DOHH2 (cell line): ENCODE data around the gene ACVR2A.

Experiments
- H3F3A ChIP-seq: fragments of 200-600 bp; sonication (generic), shearing (Covaris generic); 2 replicates; pipeline ENCODE4 v1.6.0; 2016; ENCODE audit warnings: antibody characterized with exemption, mild to moderate bottlenecking; ENCODE audit not compliant: control insufficient read depth, insufficient read depth
- H3K27ac ChIP-seq: fragments of 200-600 bp; sonication (generic); 2 replicates; pipeline ENCODE4 v1.5.1; 2014; ENCODE audit warnings: low read depth, mild to moderate bottlenecking, low read length, moderate library complexity
- H3K27me3 ChIP-seq: fragments of 200-600 bp; sonication (generic); 2 replicates; pipeline ENCODE4 v1.6.1; 2014; ENCODE audit warnings: mild to moderate bottlenecking, low read length, mixed read lengths; ENCODE audit not compliant: control insufficient read depth
- H3K36me3 ChIP-seq: fragments of 200-600 bp; sonication (generic); 2 replicates; pipeline ENCODE4 v1.6.1; 2014; ENCODE audit warnings: mild to moderate bottlenecking, low read length, moderate library complexity, mixed read lengths; ENCODE audit not compliant: control insufficient read depth
- H3K4me1 ChIP-seq: fragments of 200-600 bp; sonication (generic); 2 replicates; pipeline ENCODE4 v1.6.1; 2014; ENCODE audit warnings: mild to moderate bottlenecking, low read length, mixed read lengths; ENCODE audit not compliant: control insufficient read depth
- H3K4me2 ChIP-seq: fragments of 200-600 bp; sonication (generic); 2 replicates; pipeline ENCODE4 v1.6.0; 2014; ENCODE audit warnings: mild to moderate bottlenecking, low read length, moderate library complexity
- H3K4me3 ChIP-seq: fragments of 200-600 bp; sonication (generic); 2 replicates; pipeline ENCODE4 v1.5.1; 2014; ENCODE audit warnings: mild to moderate bottlenecking, low read length, mixed read lengths
- H3K79me2 ChIP-seq: fragments of 200-600 bp; sonication (generic); 2 replicates; pipeline ENCODE4 v1.6.1; 2014; ENCODE audit warnings: mild to moderate bottlenecking, low read length, mixed read lengths; ENCODE audit not compliant: control insufficient read depth
- H3K9me2 ChIP-seq: fragments of 200-600 bp; sonication (generic); replicated peaks from 2 replicates; pipeline ENCODE4 v1.6.1; 2014; ENCODE audit warnings: mild to moderate bottlenecking, low read length, mixed read lengths; ENCODE audit not compliant: control insufficient read depth
- H3K9me3 ChIP-seq: fragments of 200-600 bp; sonication (generic); 2 replicates; pipeline ENCODE4 v1.6.1; 2014; ENCODE audit warnings: antibody characterized with exemption, low read length, mixed read lengths; ENCODE audit not compliant: control insufficient read depth, insufficient read depth
- H4K20me1 ChIP-seq: fragments of 200-600 bp; sonication (generic); 2 replicates; pipeline ENCODE4 v1.6.0; 2014; ENCODE audit warnings: low read depth, mild to moderate bottlenecking, antibody characterized with exemption, low read length, moderate library complexity; ENCODE audit not compliant: control insufficient read depth, insufficient read depth
- CTCF ChIP-seq: fragments of 200-600 bp; sonication (generic); IDR thresholded peaks from one replicate; pipeline ENCODE4 v1.5.1; 2014; ENCODE audit warnings: antibody characterized with exemption, mild to moderate bottlenecking, low read depth, low read length; ENCODE audit not compliant: poor library complexity, severe bottlenecking
- EZH2phosphoT487 ChIP-seq: fragments of 200-600 bp; sonication (generic); IDR thresholded peaks from 2 replicates; pipeline ENCODE4 v1.6.1; 2017; ENCODE audit warnings: borderline replicate concordance, mild to moderate bottlenecking, antibody characterized with exemption, low read length, moderate library complexity, mixed read lengths

The ACVR2A gene

GRCh38 chr2:147937744-147938349 is 93.0 kb downstream of the ACVR2A start:
- H3K4me2 ChIP-seq, result no peak overlapping the region
- no peaks in the 10 kb centered on the region for H3K79me2 ChIP-seq
- H3K9me3 ChIP-seq, result no peaks in the 10 kb centered on the region
- H3K27ac ChIP-seq, result no peak overlapping the region
- peaks cover 18% of the 10 kb centered on the region for H3K36me3 ChIP-seq
- no peak overlapping the region for H3K4me3 ChIP-seq
- H4K20me1 ChIP-seq, result no peaks in the 10 kb centered on the region
- H3K9me2 ChIP-seq, result no peaks in the 10 kb centered on the region
- H3K4me1 ChIP-seq, result no peaks in the 10 kb centered on the region
- H3K27me3 ChIP-seq, result no peaks in the 10 kb centered on the region
- TF ChIP-seq EZH2phosphoT487, result no peak
- peak; percentile 66 for TF ChIP-seq CTCF
- no peaks in the 10 kb centered on the region for H3F3A ChIP-seq

GRCh38 chr2:147939313-147939712 is 94.5 kb downstream of the ACVR2A start:
- H3K9me2 ChIP-seq, result no peaks in the 10 kb centered on the region
- H3K4me3 ChIP-seq, result no peak overlapping the region
- no peak overlapping the region for H3K27ac ChIP-seq
- no peaks in the 10 kb centered on the region for H3K4me1 ChIP-seq
- no peak overlapping the region for H3K4me2 ChIP-seq
- H4K20me1 ChIP-seq, result no peaks in the 10 kb centered on the region
- H3K9me3 ChIP-seq, result no peaks in the 10 kb centered on the region
- TF ChIP-seq EZH2phosphoT487 (no peak), CTCF (no peak)
- peaks cover 18% of the 10 kb centered on the region for H3K36me3 ChIP-seq
- H3F3A ChIP-seq, result no peaks in the 10 kb centered on the region
- no peaks in the 10 kb centered on the region for H3K27me3 ChIP-seq
- no peaks in the 10 kb centered on the region for H3K79me2 ChIP-seq

DNA sequence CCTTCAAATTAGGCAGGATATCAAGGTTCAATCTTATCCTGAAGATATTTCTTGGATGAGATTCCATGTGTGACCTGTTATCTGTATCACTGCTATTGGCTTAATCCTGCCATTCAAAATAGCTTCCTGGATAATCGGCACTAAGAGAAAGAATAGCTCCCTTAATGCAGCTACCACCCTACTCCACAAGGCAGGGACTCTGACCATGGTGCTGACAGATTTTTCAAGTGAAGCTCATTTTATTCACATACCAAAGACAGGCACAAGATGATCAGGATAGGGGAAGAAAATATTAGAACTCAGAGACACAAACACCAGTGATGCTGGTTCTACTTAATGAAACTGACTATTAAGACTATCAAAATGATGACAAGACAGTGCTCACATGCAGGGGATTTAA is 100.8 kb downstream of the ACVR2A start:
- Histone ChIP-seq H4K20me1 (no peaks in the 10 kb centered on the region), H3K9me2 (no peaks in the 10 kb centered on the region), H3K4me3 (no peak overlapping the region), H3K79me2 (no peaks in the 10 kb centered on the region), H3K27me3 (no peaks in the 10 kb centered on the region), H3K9me3 (no peaks in the 10 kb centered on the region), H3F3A (no peaks in the 10 kb centered on the region), H3K36me3 (no peaks in the 10 kb centered on the region), H3K27ac (no peak overlapping the region), H3K4me1 (no peaks in the 10 kb centered on the region), H3K4me2 (no peak overlapping the region)
- TF ChIP-seq CTCF (no peak), EZH2phosphoT487 (no peak)

GRCh38 chr2:147952118-147952517 is 107.3 kb downstream of the ACVR2A start:
- H3K27ac ChIP-seq, result no peak overlapping the region
- no peaks in the 10 kb centered on the region for H3K9me2 ChIP-seq
- TF ChIP-seq EZH2phosphoT487, result no peak
- no peak for TF ChIP-seq CTCF

More at GRCh38 chr2:147952118-147952517, 107.3 kb downstream of the ACVR2A start:
- H3K9me3 ChIP-seq, result no peaks in the 10 kb centered on the region
- no peaks in the 10 kb centered on the region for H3F3A ChIP-seq
- no peaks in the 10 kb centered on the region for H3K27me3 ChIP-seq
- peaks cover 4% of the 10 kb centered on the region for H3K36me3 ChIP-seq
- no peaks in the 10 kb centered on the region for H4K20me1 ChIP-seq
- H3K4me2 ChIP-seq, result no peak overlapping the region
- no peak overlapping the region for H3K4me3 ChIP-seq
- no peaks in the 10 kb centered on the region for H3K4me1 ChIP-seq
- no peaks in the 10 kb centered on the region for H3K79me2 ChIP-seq
